Stomach (tissue), 4 donors: ENCODE measurements around the gene MAP3K14.

Experiments used
- EP300 ChIP-seq: sonication (generic); formaldehyde crosslinking; IDR thresholded peaks from one replicate; pipeline ENCODE4 v1.6.1; 2017; ENCODE audit warnings: antibody characterized with exemption
- POLR2A ChIP-seq, 4 donors: fragments of 450-650 bp; IDR thresholded peaks; one replicate each; pipeline ENCODE4 v1.6.1; 2016; ENCODE audit warnings: antibody characterized with exemption in 4 of 4, control low read depth in 2 of 4, mild to moderate bottlenecking in 1 of 4, moderate library complexity in 1 of 4
- POLR2AphosphoS5 ChIP-seq, 3 donors: sonication (generic); formaldehyde crosslinking; IDR thresholded peaks; one replicate each; pipeline ENCODE4 v1.6.1; 2016; ENCODE audit warnings: antibody characterized with exemption in 3 of 3
- TF ChIP-seq, protein P1 (sequence below), 7 experiments: fragments of 450-650 bp in 4 of 7; fragments of 200-600 bp in 3 of 7; sonication (generic) in 3 of 7; IDR thresholded peaks; one replicate each; pipeline ENCODE4 v1.5.1; 2016 to 2019; ENCODE audit warnings: antibody characterized with exemption in 7 of 7, control low read depth in 2 of 7, mild to moderate bottlenecking in 1 of 7

- TF ChIP-seq EP300 (no peak), POLR2A (IDR thresholded peaks at IDR 0.05) (no peak), POLR2AphosphoS5 (IDR thresholded peaks at IDR 0.05) (no peak)
- TF ChIP-seq, protein P1, sequence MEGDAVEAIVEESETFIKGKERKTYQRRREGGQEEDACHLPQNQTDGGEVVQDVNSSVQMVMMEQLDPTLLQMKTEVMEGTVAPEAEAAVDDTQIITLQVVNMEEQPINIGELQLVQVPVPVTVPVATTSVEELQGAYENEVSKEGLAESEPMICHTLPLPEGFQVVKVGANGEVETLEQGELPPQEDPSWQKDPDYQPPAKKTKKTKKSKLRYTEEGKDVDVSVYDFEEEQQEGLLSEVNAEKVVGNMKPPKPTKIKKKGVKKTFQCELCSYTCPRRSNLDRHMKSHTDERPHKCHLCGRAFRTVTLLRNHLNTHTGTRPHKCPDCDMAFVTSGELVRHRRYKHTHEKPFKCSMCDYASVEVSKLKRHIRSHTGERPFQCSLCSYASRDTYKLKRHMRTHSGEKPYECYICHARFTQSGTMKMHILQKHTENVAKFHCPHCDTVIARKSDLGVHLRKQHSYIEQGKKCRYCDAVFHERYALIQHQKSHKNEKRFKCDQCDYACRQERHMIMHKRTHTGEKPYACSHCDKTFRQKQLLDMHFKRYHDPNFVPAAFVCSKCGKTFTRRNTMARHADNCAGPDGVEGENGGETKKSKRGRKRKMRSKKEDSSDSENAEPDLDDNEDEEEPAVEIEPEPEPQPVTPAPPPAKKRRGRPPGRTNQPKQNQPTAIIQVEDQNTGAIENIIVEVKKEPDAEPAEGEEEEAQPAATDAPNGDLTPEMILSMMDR (IDR thresholded peaks at IDR 0.05) = no peak
These were observed 90.2 kb downstream of the MAP3K14 start for GRCh38 chr17:45226576-45226975.
